Mesenchymal stem cell (in vitro differentiated cells and primary cell): ENCODE measurements around the gene AAK1.
"Not testable (repeated sequence)": the region's sequence is repeated elsewhere in the genome, so short reads cannot be mapped to it uniquely, and the experiment has no call there.

ENCODE experiments used
- DNase-seq: peaks from one replicate; pipeline ENCODE4 v3.0.0-alpha.2; 2013
- H2AFZ ChIP-seq: one replicate; pipeline ENCODE4 v1.6.1; 2013; ENCODE audit warnings: low read depth, mild to moderate bottlenecking, control low read depth, inconsistent platforms, low read length, moderate library complexity
- H2AK5ac ChIP-seq: 2 replicates; pipeline ENCODE4 v1.6.1; 2013; ENCODE audit warnings: low read length, moderate library complexity, mild to moderate bottlenecking, inconsistent platforms; ENCODE audit not compliant: severe bottlenecking
- H2BK120ac ChIP-seq: one replicate; pipeline ENCODE4 v1.6.1; 2013; ENCODE audit warnings: low read depth, mild to moderate bottlenecking, inconsistent platforms, low read length, moderate library complexity
- H2BK12ac ChIP-seq, 2 experiments: one replicate each; pipeline ENCODE4 v1.6.1; 2013; ENCODE audit warnings: inconsistent platforms in 2 of 2, low read length in 2 of 2, mild to moderate bottlenecking in 2 of 2, moderate library complexity in 2 of 2, control low read depth in 1 of 2
- H2BK15ac ChIP-seq: one replicate; pipeline ENCODE4 v1.6.1; 2013; ENCODE audit warnings: mild to moderate bottlenecking, low read depth, inconsistent platforms; ENCODE audit not compliant: poor library complexity, severe bottlenecking
- H2BK5ac ChIP-seq: 2 replicates; pipeline ENCODE4 v1.6.1; 2013; ENCODE audit warnings: low read depth, mild to moderate bottlenecking, low read length, control low read depth, inconsistent platforms; ENCODE audit not compliant: poor library complexity, severe bottlenecking
- H3K14ac ChIP-seq, 2 experiments: one replicate each; pipeline ENCODE4 v1.6.1; 2013; ENCODE audit warnings: inconsistent platforms in 2 of 2, low read length in 2 of 2, control low read depth in 1 of 2, mild to moderate bottlenecking in 1 of 2, moderate library complexity in 1 of 2
- H3K18ac ChIP-seq, 2 experiments: one replicate each; pipeline ENCODE4 v1.6.1; 2013; ENCODE audit warnings: inconsistent platforms in 2 of 2, low read length in 2 of 2, control low read depth in 1 of 2, low read depth in 1 of 2, mild to moderate bottlenecking in 1 of 2
- H3K23ac ChIP-seq, 2 experiments: one replicate each; pipeline ENCODE4 v1.6.1; 2013; ENCODE audit warnings: inconsistent platforms in 2 of 2, low read length in 2 of 2, mild to moderate bottlenecking in 2 of 2, moderate library complexity in 2 of 2, control low read depth in 1 of 2
- H3K27ac ChIP-seq: 2 replicates; pipeline ENCODE4 v1.5.1; 2013; ENCODE audit warnings: mild to moderate bottlenecking, moderate library complexity, low read length, control low read depth, inconsistent platforms; ENCODE audit not compliant: poor library complexity, severe bottlenecking
- H3K27me3 ChIP-seq, 2 experiments: 2 replicates each; pipeline versions ENCODE4 v1.6.1 to v1.7.0; 2013; ENCODE audit warnings: low read length in 2 of 2, mild to moderate bottlenecking in 2 of 2, moderate library complexity in 2 of 2, control low read depth in 1 of 2, inconsistent platforms in 1 of 2; ENCODE audit not compliant: control insufficient read depth in 1 of 2, insufficient read depth in 1 of 2
- H3K36me3 ChIP-seq, 2 experiments: 2 replicates each; pipeline versions ENCODE4 v1.6.1 to v1.7.0; 2013; ENCODE audit warnings: low read length in 2 of 2, control low read depth in 1 of 2, inconsistent platforms in 1 of 2, low read depth in 1 of 2, mild to moderate bottlenecking in 1 of 2; ENCODE audit not compliant: insufficient read depth in 2 of 2, control insufficient read depth in 1 of 2
- H3K4ac ChIP-seq, 2 experiments: one replicate each; pipeline ENCODE4 v1.6.1; 2013; ENCODE audit warnings: inconsistent platforms in 2 of 2, low read length in 2 of 2, mild to moderate bottlenecking in 2 of 2, moderate library complexity in 2 of 2, control low read depth in 1 of 2, low read depth in 1 of 2
- H3K4me1 ChIP-seq: 2 replicates; pipeline ENCODE4 v1.6.1; 2013; ENCODE audit warnings: low read depth, low read length, control low read depth; ENCODE audit not compliant: control insufficient read depth, insufficient read depth
- H3K4me2 ChIP-seq: 2 replicates; pipeline ENCODE4 v1.6.1; 2013; ENCODE audit warnings: low read length, mild to moderate bottlenecking, inconsistent platforms; ENCODE audit not compliant: poor library complexity, severe bottlenecking
- H3K4me3 ChIP-seq, 2 experiments: 2 replicates each; pipeline versions ENCODE4 v1.5.1 to v1.7.0; 2013; ENCODE audit warnings: low read length in 2 of 2, mild to moderate bottlenecking in 2 of 2, control low read depth in 1 of 2, low read depth in 1 of 2; ENCODE audit not compliant: insufficient read depth in 1 of 2
- H3K79me1 ChIP-seq: replicated peaks from 2 replicates; pipeline ENCODE4 v1.6.1; 2013; ENCODE audit warnings: mild to moderate bottlenecking, control low read depth, low read length, inconsistent platforms; ENCODE audit not compliant: poor library complexity, severe bottlenecking
- H3K9ac ChIP-seq: 2 replicates; pipeline ENCODE4 v1.7.0; 2013; ENCODE audit warnings: mild to moderate bottlenecking, low read length, moderate library complexity
- H3K9me3 ChIP-seq: 2 replicates; pipeline ENCODE4 v1.7.0; 2013; ENCODE audit warnings: mild to moderate bottlenecking, low read length; ENCODE audit not compliant: control insufficient read depth
- H4K8ac ChIP-seq: one replicate; pipeline ENCODE4 v1.6.1; 2013; ENCODE audit warnings: inconsistent platforms, mild to moderate bottlenecking, low read length, moderate library complexity
- H4K91ac ChIP-seq: one replicate; pipeline ENCODE4 v1.6.1; 2013; ENCODE audit warnings: mild to moderate bottlenecking, low read length, inconsistent platforms
- WGBS: methylation state at CpG from one replicate; pipeline ENCODE4 v1.1.7; 2013; ENCODE audit warnings: mixed read lengths; 5-methylcytosine and 5-hydroxymethylcytosine counted together

AAK1 gene

GRCh38 chr2:69624131-69624530 is 19.4 kb downstream of the AAK1 start:
- no peak overlapping the region for H3K18ac ChIP-seq
- no peak overlapping the region for H2BK120ac ChIP-seq
- no peak overlapping the region for H2BK15ac ChIP-seq
- H3K23ac ChIP-seq: no peak overlapping the region
- H4K8ac ChIP-seq: no peak overlapping the region
- no peak overlapping the region for H3K9ac ChIP-seq
- H2BK12ac ChIP-seq: no peak overlapping the region
- no peaks in the 10 kb centered on the region for H3K27me3 ChIP-seq
- H3K79me1 ChIP-seq: peaks cover 7% of the 10 kb centered on the region
- no peaks in the 10 kb centered on the region for H3K9me3 ChIP-seq
- no peak for DNase-seq
- no peak overlapping the region for H3K4ac ChIP-seq
- H4K91ac ChIP-seq: no peak overlapping the region
- no peak overlapping the region for H2BK5ac ChIP-seq
- H3K4me2 ChIP-seq: no peak overlapping the region
- no CpG with 5 or more reads among the region's 1 CpG for WGBS
- peaks cover 4% of the 10 kb centered on the region for H3K4me1 ChIP-seq
- H3K27ac ChIP-seq: no peak overlapping the region
- no peak overlapping the region for H3K14ac ChIP-seq
- H3K4me3 ChIP-seq: no peak overlapping the region
- peaks cover 0 to 8% of the 10 kb centered on the region in 2 experiments for H3K36me3 ChIP-seq
- H2AFZ ChIP-seq: no peak overlapping the region
- no peak overlapping the region for H2AK5ac ChIP-seq

GRCh38 chr2:69623236-69623635 is 20.3 kb downstream of the AAK1 start:
- Histone ChIP-seq H3K4ac (no peak overlapping the region), H3K27ac (no peak overlapping the region), H2BK5ac (no peak overlapping the region), H3K4me3 (no peak overlapping the region), H2BK12ac (no peak overlapping the region), H3K27me3 (no peaks in the 10 kb centered on the region), H4K8ac (no peak overlapping the region), H2AK5ac (no peak overlapping the region), H3K4me2 (no peak overlapping the region), H4K91ac (no peak overlapping the region), H2AFZ (no peak overlapping the region), H3K18ac (no peak overlapping the region), H3K14ac (no peak overlapping the region), H3K79me1 (peaks cover 13% of the 10 kb centered on the region), H3K9me3 (no peaks in the 10 kb centered on the region), H2BK120ac (no peak overlapping the region), H3K4me1 (peaks cover 7% of the 10 kb centered on the region), H2BK15ac (no peak overlapping the region), H3K36me3 (peaks cover 0 to 8% of the 10 kb centered on the region in 2 experiments), H3K9ac (no peak overlapping the region), H3K23ac (no peak overlapping the region)
- WGBS: 97% methylated on average over 7 of the region's 7 CpGs
- DNase-seq: no peak

- H3K4me3 ChIP-seq, H3K18ac ChIP-seq, H3K4ac ChIP-seq: not testable (repeated sequence)
Measured at GRCh38 chr2:69622805-69623204, 20.7 kb downstream of the AAK1 start.

GRCh38 chr2:69622017-69622540 is 21.5 kb downstream of the AAK1 start:
- H2AK5ac ChIP-seq, H3K4me2 ChIP-seq, H4K91ac ChIP-seq, H3K27ac ChIP-seq, H3K9me3 ChIP-seq, H3K27me3 ChIP-seq, DNase-seq, H2BK15ac ChIP-seq, H2BK12ac ChIP-seq, H3K14ac ChIP-seq, H3K4me1 ChIP-seq, H2BK5ac ChIP-seq, H3K4me3 ChIP-seq, H3K23ac ChIP-seq, H3K36me3 ChIP-seq, H2BK120ac ChIP-seq, H3K18ac ChIP-seq, H4K8ac ChIP-seq, H3K9ac ChIP-seq, H2AFZ ChIP-seq, H3K4ac ChIP-seq: not testable (repeated sequence)
- WGBS: 98% methylated on average over 29 of the region's 29 CpGs
- H3K79me1 ChIP-seq: peaks cover 12% of the 10 kb centered on the region

More at GRCh38 chr2:69622805-69623204, 20.7 kb downstream of the AAK1 start:
- H3K27ac ChIP-seq, H3K4me2 ChIP-seq, H3K9me3 ChIP-seq, H2BK15ac ChIP-seq, DNase-seq, H2BK120ac ChIP-seq, H3K4me1 ChIP-seq, H2AFZ ChIP-seq, H2BK12ac ChIP-seq, H3K14ac ChIP-seq, H4K8ac ChIP-seq, H2BK5ac ChIP-seq, H3K36me3 ChIP-seq, H3K27me3 ChIP-seq, H2AK5ac ChIP-seq, H3K23ac ChIP-seq, H3K9ac ChIP-seq, H4K91ac ChIP-seq: not testable (repeated sequence)
- 100% methylated on average over 9 of the region's 10 CpGs for WGBS
- H3K79me1 ChIP-seq: peaks cover 14% of the 10 kb centered on the region
